Measurements from ENCODE around the gene GARIN3.

GRCh38 chr5:157130925-157131324, 35.1 kb downstream of the GARIN3 start:
- TF ChIP-seq CTCF (IDR thresholded peaks at IDR 0.05) (no peak), POLR2A (IDR thresholded peaks at IDR 0.05) (no peak)
